HL-60/S4 treated with retinoic acid at 250 ng/mL for 4 days and 3 days (cell line): ENCODE results near the gene GHRL.
"Not testable (repeated sequence)": the region's sequence is repeated elsewhere in the genome, so short reads cannot be mapped to it uniquely, and the experiment has no call there.

Experiments used
- in situ Hi-C: fragments of 300-500 bp; cut with MboI; formaldehyde crosslinking; loops from 2 replicates; pipeline ENCODE4 v1.7.0; 2022; ENCODE audit warnings: low sequenced_read_pairs

Gene GHRL

DNA sequence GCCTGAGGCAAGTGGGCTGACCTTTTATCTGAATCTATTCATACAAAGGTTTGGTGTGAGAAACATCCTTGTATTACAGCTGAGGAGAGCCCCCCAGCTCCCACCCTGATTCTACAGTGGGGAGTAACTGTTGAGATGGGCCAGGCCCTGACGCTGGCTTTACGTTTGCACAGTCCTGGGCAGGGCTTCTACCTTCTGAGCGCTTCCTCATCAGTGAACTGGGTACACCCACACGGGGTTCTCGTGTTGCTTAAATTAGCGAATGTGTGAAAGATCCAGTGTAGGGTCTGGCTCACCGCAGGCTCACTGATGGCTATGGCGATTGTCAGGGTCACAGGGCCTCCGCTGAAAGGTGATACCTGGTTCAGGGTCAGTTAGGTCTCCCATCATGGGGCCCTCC, 7.3 kb upstream of the GHRL start:
- in situ Hi-C loops, result no loop called here

DNA sequence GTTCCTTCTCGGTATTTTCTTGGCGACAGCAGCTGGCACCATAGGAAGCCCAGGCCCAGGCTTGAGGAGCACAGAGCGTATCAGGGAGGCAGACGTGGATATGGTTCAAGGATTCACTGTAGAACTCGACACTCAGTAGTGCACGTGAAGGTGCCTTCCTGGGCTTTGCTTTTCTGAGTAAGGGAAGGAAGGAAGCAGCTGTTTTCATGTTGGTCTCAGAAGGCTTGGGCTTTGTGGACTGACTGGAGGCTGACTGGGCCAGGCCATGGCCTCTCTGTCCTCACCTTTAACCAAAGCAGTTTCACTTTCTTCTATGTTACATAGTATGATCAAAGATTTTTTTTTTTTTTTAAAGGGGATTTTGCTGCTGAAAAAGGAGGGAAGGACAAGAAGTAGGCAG, 6.9 kb upstream of the GHRL start:
- in situ Hi-C loops, result no loop called here

DNA sequence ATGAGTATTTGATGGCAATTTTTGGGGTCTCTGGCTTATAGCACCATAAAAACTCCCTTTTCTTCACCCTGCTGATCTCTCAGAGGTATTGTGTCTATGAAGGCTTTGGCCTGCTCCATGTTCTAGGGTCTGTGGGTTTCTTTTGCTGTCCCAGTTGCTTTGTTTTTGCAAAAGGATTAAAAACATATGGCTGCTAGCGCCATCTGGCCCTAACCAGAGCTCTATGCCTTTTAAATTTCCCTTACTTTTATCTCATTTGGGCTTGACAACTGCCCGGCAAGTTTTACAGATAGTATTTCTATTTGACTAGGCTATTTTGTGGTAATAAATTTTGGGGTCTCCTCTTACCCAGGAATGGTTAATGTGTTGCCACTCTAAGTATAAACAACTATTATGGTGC, 6.4 kb upstream of the GHRL start:
- in situ Hi-C loops, result no loop called here

DNA sequence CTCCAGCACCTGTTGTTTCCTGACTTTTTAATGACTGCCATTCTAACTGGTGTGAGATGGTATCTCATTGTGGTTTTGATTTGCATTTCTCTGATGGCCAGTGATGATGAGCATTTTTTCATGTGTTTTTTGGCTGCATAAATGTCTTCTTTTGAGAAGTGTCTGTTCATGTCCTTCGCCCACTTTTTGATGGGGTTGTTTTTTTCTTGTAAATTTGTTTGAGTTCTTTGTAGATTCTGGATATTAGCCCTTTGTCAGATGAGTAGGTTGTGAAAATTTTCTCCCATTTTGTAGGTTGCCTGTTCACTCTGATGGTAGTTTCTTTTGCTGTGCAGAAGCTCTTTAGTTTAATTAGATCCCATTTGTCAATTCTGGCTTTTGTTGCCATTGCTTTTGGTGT, 5.3 kb upstream of the GHRL start:
- in situ Hi-C loops, result not testable (repeated sequence)

DNA sequence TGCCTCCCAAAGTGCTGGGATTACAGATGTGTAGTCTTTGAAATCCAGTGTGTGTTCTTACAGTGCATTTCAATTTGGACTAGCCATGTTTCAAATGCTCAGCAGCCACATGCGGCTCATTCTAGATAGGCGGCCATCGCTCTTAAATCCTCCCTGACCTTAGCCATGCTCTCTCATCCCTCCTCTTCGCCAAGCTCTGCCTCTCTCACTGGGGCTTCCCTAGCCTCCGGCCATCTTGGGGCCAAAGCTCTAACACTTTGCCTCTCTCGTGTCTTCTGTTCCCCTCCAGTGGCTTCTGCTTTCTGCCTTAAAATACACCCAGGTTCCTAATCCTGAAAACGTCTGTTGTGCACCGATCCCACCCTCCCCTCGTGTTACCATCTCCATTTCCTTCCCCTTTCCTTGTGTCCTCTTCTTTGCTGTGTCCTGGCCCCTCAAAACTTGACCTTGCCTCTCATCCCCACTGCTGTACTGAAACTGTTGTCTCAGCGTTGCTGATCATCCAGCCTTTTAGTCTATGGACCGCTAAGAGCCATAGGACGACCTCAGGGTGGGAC, 1.4 kb upstream of the GHRL start:
- in situ Hi-C loops, result no loop called here

DNA sequence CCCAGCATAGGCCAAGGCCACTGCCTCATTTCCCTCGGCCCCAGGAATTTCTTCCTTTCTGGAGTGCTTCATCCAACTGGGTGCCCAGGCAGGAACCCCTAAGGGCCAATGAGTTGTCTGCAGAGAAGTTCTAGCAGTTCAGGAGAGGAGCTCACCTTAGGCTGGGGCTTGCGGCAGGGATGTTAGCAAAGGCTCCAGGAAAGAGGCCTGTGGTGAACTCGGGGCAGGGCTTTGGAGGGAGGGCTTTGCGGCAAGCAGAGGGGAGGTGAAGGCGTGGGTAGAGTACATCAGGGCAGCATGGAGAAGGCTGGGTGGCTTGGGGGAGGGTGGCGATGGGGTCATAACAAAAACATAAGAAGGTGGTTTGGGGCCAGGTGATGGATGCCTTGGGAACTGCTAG, 1.1 kb downstream of the GHRL start:
- in situ Hi-C loops, result no loop called here

DNA sequence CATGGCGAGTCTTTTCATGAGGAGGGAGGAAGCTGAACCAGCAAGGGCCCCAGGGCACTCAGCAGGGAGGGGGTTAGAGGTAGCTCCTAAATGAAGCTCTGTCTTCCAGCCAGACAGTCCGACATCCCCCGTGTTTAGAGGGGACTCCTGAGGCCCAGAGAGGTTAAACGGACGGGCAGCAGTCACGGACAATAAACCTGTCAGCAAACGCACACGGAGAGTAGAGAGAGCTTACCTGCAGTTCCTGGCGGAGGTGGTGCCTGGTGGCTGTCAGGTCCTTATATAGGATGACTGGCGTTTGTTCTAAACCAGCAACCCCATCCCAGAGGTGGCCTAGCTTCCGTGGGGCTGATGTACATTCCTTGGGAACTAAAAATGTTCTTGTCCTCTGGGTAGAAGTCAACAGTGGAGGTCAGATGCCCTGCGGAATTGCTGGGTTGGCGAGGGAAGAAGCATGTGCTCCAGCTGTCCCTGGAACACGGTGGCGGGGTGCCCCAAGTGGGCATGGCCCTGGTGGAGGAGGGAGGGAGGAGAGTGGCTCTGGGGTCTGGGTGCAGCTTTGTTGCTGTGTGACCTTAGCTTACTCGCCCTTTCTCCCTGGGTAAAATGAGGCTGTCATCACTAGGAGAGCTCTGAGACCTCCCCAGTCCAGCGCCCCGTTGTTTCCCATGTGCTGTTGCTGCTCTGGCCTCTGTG, 2.1 kb downstream of the GHRL start:
- in situ Hi-C loops, result no loop called here

DNA sequence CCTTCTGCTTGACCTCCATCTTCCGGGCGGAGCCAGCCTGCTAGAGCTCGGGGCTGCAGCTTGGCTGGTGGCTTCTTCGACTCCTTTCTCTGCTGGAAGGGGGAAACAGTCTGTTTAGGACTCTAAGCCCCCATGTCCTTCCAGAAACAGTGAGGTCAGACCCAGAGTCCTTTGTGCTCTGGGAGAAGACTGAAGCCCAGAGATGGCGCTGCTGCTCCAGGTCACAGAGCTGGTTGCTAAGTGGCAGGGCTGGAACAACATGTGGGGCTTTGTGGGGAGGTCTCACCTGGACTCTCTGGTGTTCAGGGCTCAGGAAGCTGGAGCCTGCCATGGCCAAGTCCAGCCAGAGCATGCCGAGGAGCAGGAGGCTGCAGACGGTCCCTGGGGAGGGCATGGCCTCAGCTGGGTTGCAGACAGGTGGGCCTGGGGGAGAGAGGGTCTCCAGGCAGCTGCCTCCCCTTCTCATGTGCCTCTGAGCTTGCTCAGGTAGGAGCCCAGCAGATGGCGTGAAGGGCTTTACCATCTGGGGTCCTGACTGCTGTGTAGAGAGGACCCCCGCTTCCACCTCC, 2.9 kb downstream of the GHRL start:
- in situ Hi-C loops, result no loop called here

DNA sequence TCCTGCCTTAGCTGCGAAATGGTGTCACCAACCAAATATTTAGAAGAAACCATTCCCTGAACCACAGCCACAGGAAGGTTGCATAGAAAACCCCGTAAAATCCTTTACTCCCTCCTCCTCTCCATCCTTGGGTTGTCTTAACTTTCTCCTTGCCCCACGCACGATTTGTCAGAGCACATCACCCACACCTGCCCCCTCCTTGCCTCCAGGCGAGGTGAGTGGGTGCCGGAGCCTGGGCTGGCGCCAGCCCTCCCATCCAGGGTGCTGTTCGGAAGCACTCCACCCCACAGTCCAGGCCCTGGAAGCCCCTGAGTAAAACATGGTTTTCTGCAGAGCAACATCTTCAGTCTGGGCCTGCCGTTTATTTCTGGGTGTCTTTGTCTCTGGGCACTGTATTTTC, 3.7 kb downstream of the GHRL start:
- in situ Hi-C loops, result no loop called here

DNA sequence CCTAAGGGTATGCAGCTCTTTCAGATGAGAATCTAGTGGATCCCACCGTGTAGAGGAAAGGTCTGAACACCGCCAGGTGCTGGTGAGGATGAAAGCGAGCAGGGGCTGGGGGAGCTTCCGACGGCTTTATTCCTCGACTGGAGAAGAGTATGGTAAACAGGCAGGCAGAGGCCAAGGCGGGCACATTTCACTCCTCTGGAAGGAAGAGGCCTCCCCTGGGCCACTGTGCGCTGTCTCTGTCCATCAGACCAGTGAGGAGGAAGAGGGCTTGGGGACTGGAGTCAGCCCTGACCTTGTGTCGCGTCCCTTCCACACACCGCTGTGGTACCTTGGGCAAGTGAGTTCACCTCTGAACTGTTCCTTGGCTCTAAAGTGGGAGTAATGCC, 4.2 kb downstream of the GHRL start:
- in situ Hi-C loops, result no loop called here

DNA sequence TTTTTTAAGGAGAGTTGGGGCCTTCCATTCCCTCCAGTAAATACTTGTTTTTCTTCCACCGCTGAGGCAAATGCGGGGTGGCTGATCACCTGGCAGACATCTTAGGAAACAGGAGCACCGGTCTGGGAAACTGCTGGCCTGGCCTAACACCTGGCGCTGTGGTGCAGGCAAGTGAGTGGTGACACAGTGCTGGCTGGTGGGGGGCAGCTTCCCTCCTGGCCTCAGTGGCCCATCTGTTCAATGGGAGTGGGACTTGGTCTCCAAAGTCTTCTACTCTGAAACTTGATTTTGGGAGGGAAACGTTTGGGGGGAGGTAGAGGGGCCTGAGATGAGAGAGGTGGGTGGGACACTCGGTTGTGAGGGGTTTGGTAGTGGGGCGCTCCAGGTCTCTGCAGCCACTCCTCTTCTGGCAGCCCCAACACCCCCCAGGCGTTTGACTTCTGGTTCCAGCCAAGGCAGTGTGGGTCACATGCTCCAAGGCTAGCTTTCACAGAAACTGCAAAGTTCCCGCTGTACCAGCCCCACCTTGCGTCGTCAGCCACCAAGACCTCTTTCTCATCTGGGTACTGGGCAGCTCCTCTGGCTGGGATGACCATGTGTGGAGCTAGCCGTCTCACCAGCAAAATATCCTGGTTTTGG, 4.7 kb downstream of the GHRL start:
- in situ Hi-C loops, result no loop called here

DNA sequence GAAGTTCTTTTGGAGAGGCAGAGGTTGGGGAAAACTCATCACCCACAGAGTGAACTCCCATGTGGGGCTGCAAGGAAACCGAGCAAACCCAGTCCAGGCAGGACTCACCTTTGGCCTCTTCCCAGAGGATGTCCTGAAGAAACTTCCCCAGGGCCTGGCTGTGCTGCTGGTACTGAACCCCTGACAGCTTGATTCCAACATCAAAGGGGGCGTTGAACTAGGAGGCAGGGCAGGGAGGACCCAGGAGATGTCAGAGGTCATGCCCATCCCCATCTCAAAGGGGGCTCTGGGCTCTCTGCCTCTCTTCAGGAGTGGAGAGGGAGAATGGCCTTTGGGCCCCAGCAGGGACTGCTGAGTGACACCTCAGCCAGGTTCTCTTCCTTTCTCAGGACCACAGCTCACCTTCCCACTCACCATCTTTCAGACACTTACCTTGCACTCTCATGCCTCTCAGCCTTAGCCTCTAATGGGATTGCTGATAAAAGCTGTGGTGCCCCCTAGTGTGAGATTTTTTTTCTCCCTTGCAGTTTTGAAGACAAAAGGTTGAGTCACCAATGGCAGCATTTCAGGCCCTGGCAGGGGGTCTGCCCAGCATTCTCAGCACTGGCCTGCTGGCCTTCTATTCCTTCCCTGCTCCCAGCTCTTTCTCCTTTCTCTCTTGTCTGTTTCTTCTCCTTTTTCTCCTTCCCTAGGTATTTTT, 6.0 kb downstream of the GHRL start:
- in situ Hi-C loops, result no loop called here

DNA sequence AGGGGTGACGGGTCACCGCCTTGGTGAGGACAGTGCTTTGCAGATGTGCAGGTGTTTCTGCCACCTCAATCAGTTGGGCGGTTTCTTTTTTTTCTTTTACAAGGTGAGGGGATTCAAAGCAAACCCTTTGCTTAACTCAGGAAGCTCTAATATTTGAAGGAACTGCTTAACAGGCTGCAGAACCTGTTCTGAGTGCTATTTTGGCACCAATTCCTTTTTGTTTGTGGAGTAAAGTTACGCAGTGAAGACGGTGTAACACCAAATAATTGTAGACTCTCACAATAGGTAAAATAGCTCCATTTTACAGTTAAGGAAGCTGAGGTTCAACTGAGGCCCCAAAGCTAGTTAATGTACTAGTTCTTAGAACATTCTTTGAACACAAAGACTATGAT, 6.6 kb downstream of the GHRL start:
- in situ Hi-C loops, result no loop called here

DNA sequence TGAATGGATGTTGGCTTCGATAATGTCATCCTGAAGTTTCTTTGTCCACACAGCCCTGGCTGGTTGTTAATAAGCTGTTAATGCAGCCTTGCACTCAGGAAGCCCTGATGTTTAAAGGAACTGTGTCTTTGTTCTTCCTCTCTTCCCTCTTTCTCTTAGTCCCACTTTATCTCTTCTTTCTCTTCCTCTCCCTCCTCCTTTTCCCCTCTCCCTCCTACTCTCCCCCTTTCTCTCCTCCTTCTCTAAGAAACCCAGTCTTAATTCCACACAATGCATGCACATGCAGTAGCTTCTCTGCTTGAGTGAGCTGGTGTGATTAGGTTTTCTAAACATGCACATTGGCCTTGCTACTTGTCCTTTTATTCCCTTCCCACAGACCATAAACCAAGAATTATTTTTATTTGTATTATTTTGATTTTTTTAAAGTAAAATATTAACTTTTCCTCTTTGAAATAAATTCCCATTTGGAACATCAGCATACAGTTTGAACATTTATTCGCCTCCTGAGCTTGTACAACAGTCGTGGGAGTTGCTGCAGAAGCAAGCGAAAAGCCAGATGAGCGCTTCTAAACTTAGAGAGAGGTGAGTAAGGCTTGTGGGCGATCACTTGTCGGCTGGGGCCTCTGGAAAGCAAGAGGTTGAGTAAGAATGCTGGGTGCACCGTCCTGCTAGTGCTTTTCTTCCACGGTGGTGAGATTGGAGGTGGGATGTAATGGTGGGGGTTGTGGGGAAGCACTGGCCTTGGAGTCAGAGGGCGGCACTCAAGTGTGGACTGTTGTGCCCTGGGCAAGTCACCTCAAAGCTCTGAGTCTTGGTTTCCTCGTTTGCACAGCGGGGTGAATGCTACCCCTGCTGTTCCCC, 7.2 kb downstream of the GHRL start:
- in situ Hi-C loops, result no loop called here

DNA sequence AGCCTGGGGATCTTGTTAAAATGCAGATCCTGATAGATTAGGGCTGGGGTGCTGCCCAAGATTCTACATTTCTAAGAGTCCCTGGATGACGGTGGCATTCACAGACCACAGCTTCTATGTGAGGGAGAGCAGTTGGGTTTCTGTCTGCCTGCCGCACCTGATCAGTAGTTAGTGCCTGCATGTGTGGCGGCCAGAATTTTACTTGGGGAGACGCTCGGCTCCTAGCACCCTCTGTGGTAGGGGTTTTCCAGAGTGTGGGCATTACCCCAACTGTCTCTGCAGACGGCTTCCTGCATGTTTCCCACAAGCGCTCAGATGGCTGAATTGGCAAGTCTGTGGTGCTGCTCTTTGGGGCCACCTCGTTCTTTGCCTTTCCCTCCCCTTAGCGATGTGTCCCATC, 8.3 kb downstream of the GHRL start:
- in situ Hi-C loops, result no loop called here

DNA sequence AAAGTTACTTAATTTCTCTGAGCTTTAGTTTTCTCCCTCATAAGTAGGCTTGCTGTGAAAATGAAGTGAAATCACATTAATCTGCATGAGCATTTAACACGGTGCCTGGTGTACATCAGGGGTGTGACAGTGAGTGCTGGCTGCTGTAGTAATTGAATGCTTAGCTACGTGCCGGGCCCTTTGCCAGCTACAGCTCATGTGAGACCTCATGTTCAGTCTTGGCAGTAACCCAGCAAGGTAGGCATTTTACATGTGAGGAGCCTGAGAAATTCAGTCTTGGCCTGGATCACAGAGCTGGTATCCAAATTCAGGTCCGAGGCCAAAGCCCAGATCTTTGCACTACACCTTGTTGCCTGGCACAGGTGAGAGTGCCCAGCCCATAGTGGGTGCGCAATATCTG, 9.1 kb downstream of the GHRL start:
- in situ Hi-C loops, result no loop called here

DNA sequence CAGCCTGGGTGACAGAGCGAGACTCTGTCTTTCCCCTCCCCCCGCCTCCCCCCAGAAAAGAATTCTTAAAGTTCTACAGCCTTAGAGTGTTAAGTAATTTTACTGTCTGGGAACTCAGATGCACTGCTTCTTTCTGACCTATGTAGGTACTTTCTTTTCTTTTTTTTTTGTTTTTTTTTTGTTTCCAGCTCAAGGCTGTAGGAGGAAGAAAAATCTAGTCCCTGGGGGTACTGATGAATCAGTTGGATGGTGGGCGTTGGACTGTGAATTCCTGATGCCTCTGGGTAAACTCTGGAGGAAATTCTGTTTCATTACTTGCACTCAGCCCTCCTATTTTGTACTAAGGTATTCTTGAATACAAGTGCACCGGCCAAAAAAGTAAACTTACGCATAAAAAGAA, 10.8 kb downstream of the GHRL start:
- in situ Hi-C loops, result no loop called here

DNA sequence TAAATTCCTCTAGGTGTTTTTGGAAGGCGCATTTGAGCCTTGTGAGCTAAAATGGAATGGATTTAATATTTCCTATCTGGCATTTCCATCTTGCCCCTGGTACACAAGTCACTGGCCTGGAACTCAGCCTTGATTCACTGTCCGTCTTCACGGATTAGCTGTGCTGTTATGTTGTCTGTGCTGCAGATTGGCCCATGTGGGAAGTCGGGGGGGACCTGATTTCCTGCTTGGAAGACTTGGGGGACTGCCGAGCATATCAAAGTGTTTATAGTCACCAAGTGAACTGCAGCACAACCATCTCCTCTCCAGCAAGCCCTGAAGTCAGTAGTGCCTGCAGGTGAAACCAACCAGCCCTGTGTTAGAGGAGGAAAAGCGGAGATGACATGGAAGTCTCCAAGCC, 12.2 kb downstream of the GHRL start:
- in situ Hi-C loops, result no loop called here

DNA sequence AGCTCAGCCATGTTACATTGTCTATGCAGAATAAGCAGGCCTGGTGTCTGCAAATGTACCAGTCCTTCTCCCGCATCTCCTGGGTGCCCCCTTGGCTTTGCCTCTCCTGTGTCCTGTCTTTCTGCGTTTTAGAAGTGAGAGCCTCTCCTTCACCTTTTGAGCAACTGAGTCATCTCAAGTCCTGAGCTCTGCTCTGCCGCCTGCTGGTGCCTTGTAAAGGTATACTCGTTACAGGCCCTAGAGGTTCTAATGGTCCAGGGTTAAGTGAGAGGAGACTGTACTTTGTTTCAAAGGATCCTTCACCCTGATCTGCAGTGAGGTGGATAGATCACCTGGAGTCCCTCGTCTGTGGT, 12.6 kb downstream of the GHRL start:
- in situ Hi-C loops, result no loop called here

DNA sequence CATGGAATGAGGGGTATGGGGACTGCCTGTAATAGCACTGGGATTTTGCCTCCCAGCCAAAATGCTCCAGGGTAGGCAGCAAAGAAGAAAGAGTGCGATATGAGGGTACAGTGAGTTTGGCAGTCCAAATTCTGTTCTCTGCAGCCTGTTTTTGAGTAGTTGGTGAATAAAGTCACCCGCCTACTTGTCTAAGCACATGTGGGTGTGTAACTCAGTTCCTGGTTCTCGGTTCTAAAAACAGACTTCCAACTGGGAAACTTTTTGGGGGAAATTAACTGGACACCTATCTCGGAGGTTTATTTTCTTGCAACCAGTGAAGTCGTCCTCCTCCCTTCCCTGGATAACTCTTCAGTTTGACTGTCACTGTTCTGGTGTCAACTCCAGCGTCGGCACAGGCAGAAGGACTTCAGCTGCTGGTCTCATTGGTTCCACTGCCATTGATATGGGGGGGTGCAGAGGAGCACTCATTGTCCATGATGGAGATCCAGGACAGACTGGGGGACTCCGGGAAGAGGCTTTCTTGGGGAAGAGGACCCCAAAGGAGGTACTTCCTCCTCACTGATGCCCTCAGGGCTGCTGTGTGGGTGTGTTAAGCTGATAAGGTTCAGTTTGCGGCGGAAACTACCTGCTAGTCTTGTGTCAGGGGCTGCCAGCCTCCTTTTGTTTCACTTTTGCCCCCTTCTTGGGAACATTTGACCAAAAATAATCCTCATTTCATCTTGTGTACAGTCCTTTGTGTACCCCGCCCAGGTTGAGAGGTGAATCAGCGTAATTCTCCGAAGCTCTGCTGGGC, 13.2 kb downstream of the GHRL start:
- in situ Hi-C loops, result no loop called here
